Loucy (cell line): ENCODE data around the gene COPS7A.
"Not testable (repeated sequence)": the region's sequence is repeated elsewhere in the genome, so short reads cannot be mapped to it uniquely, and the experiment has no call there.

Experiments
- H2AFZ ChIP-seq: fragments of 200-600 bp; sonication (generic); 2 replicates; pipeline ENCODE4 v1.6.0; 2016; ENCODE audit warnings: antibody characterized with exemption, mild to moderate bottlenecking, low read length, moderate library complexity
- H3F3A ChIP-seq: fragments of 200-600 bp; 2 replicates; pipeline ENCODE4 v1.6.0; 2016; ENCODE audit warnings: antibody characterized with exemption, low read depth, mild to moderate bottlenecking
- H3K27me3 ChIP-seq: fragments of 200-600 bp; sonication (generic); 2 replicates; pipeline ENCODE4 v1.6.1; 2014; ENCODE audit warnings: low read length, mild to moderate bottlenecking; ENCODE audit not compliant: insufficient read depth, poor library complexity, severe bottlenecking
- H3K36me3 ChIP-seq: fragments of 200-600 bp; sonication (generic); 2 replicates; pipeline ENCODE4 v1.6.1; 2016; ENCODE audit warnings: low read length; ENCODE audit not compliant: insufficient read depth
- H3K4me1 ChIP-seq: fragments of 200-600 bp; sonication (generic); 2 replicates; pipeline ENCODE4 v1.5.1; 2014; ENCODE audit warnings: low read length, mild to moderate bottlenecking; ENCODE audit not compliant: insufficient read depth, poor library complexity, severe bottlenecking
- H3K4me2 ChIP-seq: fragments of 200-600 bp; sonication (generic); 2 replicates; pipeline ENCODE4 v1.6.0; 2014; ENCODE audit warnings: antibody characterized with exemption, low read length, low read depth, mild to moderate bottlenecking; ENCODE audit not compliant: poor library complexity, severe bottlenecking
- H3K4me3 ChIP-seq: fragments of 200-600 bp; sonication (generic); 2 replicates; pipeline ENCODE4 v1.5.1; 2014; ENCODE audit warnings: low read length, mild to moderate bottlenecking, mixed read lengths; ENCODE audit not compliant: poor library complexity, severe bottlenecking
- H3K79me2 ChIP-seq: fragments of 200-600 bp; sonication (generic); 2 replicates; pipeline ENCODE4 v1.6.1; 2014; ENCODE audit warnings: low read length; ENCODE audit not compliant: insufficient read depth
- H3K9ac ChIP-seq: fragments of 200-600 bp; sonication (generic); 2 replicates; pipeline ENCODE4 v1.6.0; 2014; ENCODE audit warnings: mild to moderate bottlenecking, low read depth, low read length, moderate library complexity; ENCODE audit not compliant: poor library complexity, severe bottlenecking
- H3K9me2 ChIP-seq: fragments of 200-600 bp; sonication (generic); replicated peaks from 2 replicates; pipeline ENCODE4 v1.6.1; 2016; ENCODE audit warnings: low read depth, low read length, mixed read lengths
- H3K9me3 ChIP-seq: fragments of 200-600 bp; sonication (generic); 2 replicates; pipeline ENCODE4 v1.6.1; 2014; ENCODE audit warnings: mild to moderate bottlenecking, antibody characterized with exemption, low read length, low read depth; ENCODE audit not compliant: insufficient read depth
- H4K20me1 ChIP-seq: fragments of 200-600 bp; sonication (generic); 2 replicates; pipeline ENCODE4 v1.6.0; 2014; ENCODE audit warnings: antibody characterized with exemption, low read length, mild to moderate bottlenecking; ENCODE audit not compliant: insufficient read depth, poor library complexity, severe bottlenecking
- CTCF ChIP-seq: fragments of 200-600 bp; sonication (generic); conservative IDR thresholded peaks from 2 replicates; pipeline ENCODE4 v1.5.1; 2014; ENCODE audit warnings: mild to moderate bottlenecking, antibody characterized with exemption, low read length
- EZH2phosphoT487 ChIP-seq: fragments of 200-600 bp; IDR thresholded peaks from 2 replicates; pipeline ENCODE4 v1.6.1; 2018; ENCODE audit warnings: antibody characterized with exemption, mild to moderate bottlenecking, moderate library complexity, borderline replicate concordance

The COPS7A gene

GRCh38 chr12:6734506-6735387 is 10.9 kb downstream of the COPS7A start:
- Histone ChIP-seq H3K9me3 (no peaks in the 10 kb centered on the region), H3K36me3 (peaks cover 4% of the 10 kb centered on the region; the same call in 1 of the 2 replicates), H3K9me2 (no peaks in the 10 kb centered on the region), H3K4me3 (no peak overlapping the region), H3K4me1 (peaks cover 5% of the 10 kb centered on the region), H3F3A (no peaks in the 10 kb centered on the region), H2AFZ (no peak overlapping the region), H3K9ac (peak overlapping the region; percentile 64), H3K79me2 (no peaks in the 10 kb centered on the region), H3K27me3 (no peaks in the 10 kb centered on the region), H3K4me2 (no peak overlapping the region), H4K20me1 (no peaks in the 10 kb centered on the region)
- TF ChIP-seq EZH2phosphoT487 (no peak), CTCF (no peak)

GRCh38 chr12:6735448-6736191 is 11.8 kb downstream of the COPS7A start:
- Histone ChIP-seq H3K27me3 (no peaks in the 10 kb centered on the region), H4K20me1 (no peaks in the 10 kb centered on the region), H3K4me3 (no peak overlapping the region), H3K9me2 (no peaks in the 10 kb centered on the region), H3K9me3 (no peaks in the 10 kb centered on the region), H3K4me2 (peak overlapping the region; percentile 22), H3F3A (no peaks in the 10 kb centered on the region), H3K36me3 (no peaks in the 10 kb centered on the region), H3K4me1 (peaks cover 5% of the 10 kb centered on the region), H2AFZ (0 out of 2 replicates have a peak overlapping the region, but pooled peaks have one; percentile 33), H3K9ac (peak overlapping the region; percentile 64), H3K79me2 (no peaks in the 10 kb centered on the region)
- TF ChIP-seq CTCF (peak; percentile 83), EZH2phosphoT487 (no peak)

GRCh38 chr12:6736754-6737153 is 12.9 kb downstream of the COPS7A start:
- no peaks in the 10 kb centered on the region for H3K27me3 ChIP-seq
- H4K20me1 ChIP-seq = no peaks in the 10 kb centered on the region
- no peaks in the 10 kb centered on the region for H3F3A ChIP-seq
- H3K4me1 ChIP-seq = peaks cover 5% of the 10 kb centered on the region
- H3K4me2 ChIP-seq = no peak overlapping the region
- TF ChIP-seq EZH2phosphoT487 (no peak), CTCF (no peak)
- no peak overlapping the region for H3K9ac ChIP-seq
- H3K9me3 ChIP-seq = no peaks in the 10 kb centered on the region
- no peaks in the 10 kb centered on the region for H3K36me3 ChIP-seq
- H2AFZ ChIP-seq = no peak overlapping the region
- H3K4me3 ChIP-seq = no peak overlapping the region
- H3K79me2 ChIP-seq = no peaks in the 10 kb centered on the region
- no peaks in the 10 kb centered on the region for H3K9me2 ChIP-seq

GRCh38 chr12:6742080-6742479 is 18.2 kb downstream of the COPS7A start:
- H4K20me1 ChIP-seq, H3F3A ChIP-seq, H2AFZ ChIP-seq, H3K9me3 ChIP-seq, H3K9ac ChIP-seq, H3K79me2 ChIP-seq, H3K9me2 ChIP-seq, H3K4me3 ChIP-seq, H3K4me2 ChIP-seq, H3K36me3 ChIP-seq, H3K27me3 ChIP-seq: not testable (repeated sequence)
- peaks cover 15% of the 10 kb centered on the region for H3K4me1 ChIP-seq
